Cardiac muscle cell (in vitro differentiated cells and primary cell): ENCODE measurements around the gene CD79A. TPM values are rescaled to one million over a fixed set of nuclear protein-coding genes. Genes with fewer than 3 reads are reported as not detected.

Source experiments
- DNase-seq, 2 donors: peaks; one replicate each; pipeline versions ENCODE4 v3.0.0 to v3.0.0-alpha.2; 2010 to 2017; ENCODE audit warnings: low read depth in 1 of 2, low spot score in 1 of 2
- H3K27ac ChIP-seq: fragments of 200-600 bp; sonication (generic); 2 replicates; pipeline ENCODE4 v1.5.1; 2016
- H3K27me3 ChIP-seq: fragments of 200-600 bp; sonication (generic); 2 replicates; pipeline ENCODE4 v1.6.0; 2016; ENCODE audit warnings: control low read depth
- H3K36me3 ChIP-seq: fragments of 200-600 bp; sonication (generic); 2 replicates; pipeline ENCODE4 v1.5.1; 2016; ENCODE audit warnings: control low read depth
- H3K4me1 ChIP-seq: fragments of 200-600 bp; sonication (generic); 2 replicates; pipeline ENCODE4 v1.8.1; 2017; ENCODE audit warnings: low read depth, mild to moderate bottlenecking, mixed run types
- H3K4me3 ChIP-seq: fragments of 200-600 bp; sonication (generic); 2 replicates; pipeline ENCODE4 v1.5.1; 2016; ENCODE audit warnings: mild to moderate bottlenecking
- H3K9me3 ChIP-seq: fragments of 200-600 bp; sonication (generic); 2 replicates; pipeline ENCODE4 v1.5.1; 2017; ENCODE audit warnings: low read depth, mild to moderate bottlenecking, control low read depth
- CTCF ChIP-seq: IDR thresholded peaks from 2 replicates; pipeline ENCODE4 v1.5.1; 2012; ENCODE audit warnings: low read depth, mild to moderate bottlenecking, low read length
- polyA plus RNA-seq: library from polyadenylated mRNA; unstranded; fragments of >200 nt; fragmentation: Nextera tagmentation; extraction: Ambion mirVana; gene quantifications from 2 replicates; pipeline ENCODE4 v1.2.1, GENCODE V29; 2016
- total RNA-seq: library from RNA; depleted of rRNA; stranded (reverse); fragments of >200 nt; gene quantifications from 2 replicates; pipeline ENCODE4 v1.2.3, GENCODE V29; 2016

CD79A gene
- total and polyA plus RNA-seq, 2 experiments from 2014 or later: 0.24 TPM; not detected in 1

- no peak for DNase-seq
- Histone ChIP-seq H3K4me3 (no peak overlapping the region), H3K36me3 (no peaks in the 10 kb centered on the region), H3K4me1 (no peaks in the 10 kb centered on the region), H3K27ac (no peak overlapping the region), H3K27me3 (peaks cover 98% of the 10 kb centered on the region), H3K9me3 (no peaks in the 10 kb centered on the region)
- TF ChIP-seq CTCF: no peak
Measured at GRCh38 chr19:41922585-41922984, 45.5 kb downstream of the CD79A start.

- no peak for DNase-seq
Measured at GRCh38 chr19:41923045-41923788, 46.1 kb downstream of the CD79A start.

GRCh38 chr19:41924151-41925145 is 47.4 kb downstream of the CD79A start:
- no peaks in the 10 kb centered on the region for H3K36me3 ChIP-seq
- no peaks in the 10 kb centered on the region for H3K9me3 ChIP-seq

More at GRCh38 chr19:41923045-41923788, 46.1 kb downstream of the CD79A start:
- no peak for TF ChIP-seq CTCF
- no peaks in the 10 kb centered on the region for H3K9me3 ChIP-seq
- H3K36me3 ChIP-seq: no peaks in the 10 kb centered on the region
- H3K27me3 ChIP-seq: peaks cover 98% of the 10 kb centered on the region
- H3K27ac ChIP-seq: no peak overlapping the region
- no peaks in the 10 kb centered on the region for H3K4me1 ChIP-seq
- H3K4me3 ChIP-seq: no peak overlapping the region

GRCh38 chr19:41925208-41926003 is 48.3 kb downstream of the CD79A start:
- Histone ChIP-seq H3K36me3 (no peaks in the 10 kb centered on the region), H3K4me3 (no peak overlapping the region), H3K9me3 (no peaks in the 10 kb centered on the region), H3K4me1 (no peaks in the 10 kb centered on the region), H3K27me3 (peaks cover 98% of the 10 kb centered on the region), H3K27ac (no peak overlapping the region)
- DNase-seq: no peak
- TF ChIP-seq CTCF: no peak

More at GRCh38 chr19:41924151-41925145, 47.4 kb downstream of the CD79A start:
- Histone ChIP-seq H3K4me3 (no peak overlapping the region), H3K27ac (no peak overlapping the region), H3K4me1 (no peaks in the 10 kb centered on the region), H3K27me3 (peaks cover 98% of the 10 kb centered on the region)
- no peak for DNase-seq
- TF ChIP-seq CTCF: no peak
